ENCODE measurements around the gene TXNL4B. TPM values are rescaled to one million over a fixed set of nuclear protein-coding genes. Genes with fewer than 3 reads are reported as not detected.

Gene TXNL4B
- total and polyA plus RNA-seq, 2 donors (not counting 1 experiment from before 2014, with no cell fraction given) = 9.9 to 16.1 TPM

GRCh38 chr16:72122308-72122707, 28.9 kb upstream of the TXNL4B start:
- Histone ChIP-seq H3K4me3 (ENCODE audit: control extremely low read depth in 1 of 5, extremely low read depth in 1 of 5, insufficient read depth in 1 of 5, low read depth in 2 of 5, low read length in 4 of 5) (no peak overlapping the region), H3K4me2 (replicated peaks; ENCODE audit: low read depth, low read length, poor library complexity, severe bottlenecking) (no peak overlapping the region), H3K27me3 (replicated peaks in 1 of 4; ENCODE audit: control extremely low read depth in 1 of 4, control insufficient read depth in 3 of 4, insufficient read depth in 4 of 4, low read length in 3 of 4) (no peaks in the 10 kb centered on the region), H3K27ac (ENCODE audit: low read length in 2 of 2) (no peak overlapping the region), H3K9ac (ENCODE audit: low read length) (no peak overlapping the region), H3K79me2 (ENCODE audit: control insufficient read depth, insufficient read depth, low read length) (no peaks in the 10 kb centered on the region), H4K20me1 (ENCODE audit: control insufficient read depth, insufficient read depth, low read length, poor library complexity, severe bottlenecking) (no peaks in the 10 kb centered on the region), H3K36me3 (replicated peaks in 1 of 2; ENCODE audit: control extremely low read depth in 1 of 2, control insufficient read depth in 1 of 2, extremely low read depth in 1 of 2, insufficient read depth in 2 of 2, low read length in 1 of 2) (no peaks in the 10 kb centered on the region), H3K9me3 (ENCODE audit: control extremely low read depth in 1 of 3, control insufficient read depth in 2 of 3, insufficient read depth in 1 of 3, low read length in 2 of 3) (no peaks in the 10 kb centered on the region), H2AFZ (ENCODE audit: insufficient read depth, low read depth, low read length, poor library complexity, severe bottlenecking) (no peak overlapping the region), H3K4me1 (ENCODE audit: control insufficient read depth in 2 of 2, insufficient read depth in 2 of 2, low read length in 2 of 2) (peaks cover 0 to 6% of the 10 kb centered on the region in 2 donors)
- H3K9me3 Mint-ChIP-seq (ENCODE audit: insufficient read depth) = no peaks in the 10 kb centered on the region
- CTCF ChIA-PET = interaction anchor here (0.9 to 4.7 kb wide), 2 partner anchors 13 to 344 kb away, joined by 4 to 47 read pairs; no protein-coding TSS in a partner anchor
- H3K27ac Mint-ChIP-seq = no peak overlapping the region
- WGBS (ENCODE audit: insufficient coverage) = no CpG with 5 or more reads among the region's 2 CpGs
- DNase-seq (no peak), ATAC-seq (ENCODE audit: low read depth) (no peak)
- intact Hi-C loops (cut with micrococcal nuclease) = no loop called here
- TF ChIP-seq, protein P1, sequence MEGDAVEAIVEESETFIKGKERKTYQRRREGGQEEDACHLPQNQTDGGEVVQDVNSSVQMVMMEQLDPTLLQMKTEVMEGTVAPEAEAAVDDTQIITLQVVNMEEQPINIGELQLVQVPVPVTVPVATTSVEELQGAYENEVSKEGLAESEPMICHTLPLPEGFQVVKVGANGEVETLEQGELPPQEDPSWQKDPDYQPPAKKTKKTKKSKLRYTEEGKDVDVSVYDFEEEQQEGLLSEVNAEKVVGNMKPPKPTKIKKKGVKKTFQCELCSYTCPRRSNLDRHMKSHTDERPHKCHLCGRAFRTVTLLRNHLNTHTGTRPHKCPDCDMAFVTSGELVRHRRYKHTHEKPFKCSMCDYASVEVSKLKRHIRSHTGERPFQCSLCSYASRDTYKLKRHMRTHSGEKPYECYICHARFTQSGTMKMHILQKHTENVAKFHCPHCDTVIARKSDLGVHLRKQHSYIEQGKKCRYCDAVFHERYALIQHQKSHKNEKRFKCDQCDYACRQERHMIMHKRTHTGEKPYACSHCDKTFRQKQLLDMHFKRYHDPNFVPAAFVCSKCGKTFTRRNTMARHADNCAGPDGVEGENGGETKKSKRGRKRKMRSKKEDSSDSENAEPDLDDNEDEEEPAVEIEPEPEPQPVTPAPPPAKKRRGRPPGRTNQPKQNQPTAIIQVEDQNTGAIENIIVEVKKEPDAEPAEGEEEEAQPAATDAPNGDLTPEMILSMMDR (IDR thresholded peaks at IDR 0.05) = no peak
- no peak for TF ChIP-seq EZH2 (IDR thresholded peaks at IDR 0.05; ENCODE audit: borderline replicate concordance, insufficient read depth, low read depth, low read length, poor library complexity, severe bottlenecking)
- H3K4me1 Mint-ChIP-seq = no peaks in the 10 kb centered on the region
- POLR2A ChIA-PET = no interaction called here
- H3K27me3 Mint-ChIP-seq = no peaks in the 10 kb centered on the region
- H3K4me3 Mint-ChIP-seq = no peak overlapping the region

- CTCF ChIA-PET = no interaction called here
- 95% methylated on average over 5 of the region's 5 CpGs for WGBS (ENCODE audit: insufficient coverage)
Observed at GRCh38 chr16:72120026-72120425, 26.6 kb upstream of the TXNL4B start.

More at GRCh38 chr16:72120026-72120425, 26.6 kb upstream of the TXNL4B start:
- TF ChIP-seq EZH2 (IDR thresholded peaks at IDR 0.05; ENCODE audit: borderline replicate concordance, insufficient read depth, low read depth, low read length, poor library complexity, severe bottlenecking) = no peak
- TF ChIP-seq, protein P1 (IDR thresholded peaks at IDR 0.05) = no peak
- Histone ChIP-seq H3K79me2 (ENCODE audit: control insufficient read depth, insufficient read depth, low read length) (no peaks in the 10 kb centered on the region), H3K9ac (ENCODE audit: low read length) (no peak overlapping the region), H3K27me3 (replicated peaks in 1 of 4; ENCODE audit: control extremely low read depth in 1 of 4, control insufficient read depth in 3 of 4, insufficient read depth in 4 of 4, low read length in 3 of 4) (no peaks in the 10 kb centered on the region), H3K4me1 (ENCODE audit: control insufficient read depth in 2 of 2, insufficient read depth in 2 of 2, low read length in 2 of 2) (peaks cover 0 to 4% of the 10 kb centered on the region in 2 donors), H4K20me1 (ENCODE audit: control insufficient read depth, insufficient read depth, low read length, poor library complexity, severe bottlenecking) (no peaks in the 10 kb centered on the region), H3K4me3 (ENCODE audit: control extremely low read depth in 1 of 5, extremely low read depth in 1 of 5, insufficient read depth in 1 of 5, low read depth in 2 of 5, low read length in 4 of 5) (no peak overlapping the region), H3K27ac (ENCODE audit: low read length in 2 of 2) (no peak overlapping the region), H2AFZ (ENCODE audit: insufficient read depth, low read depth, low read length, poor library complexity, severe bottlenecking) (no peak overlapping the region), H3K9me3 (ENCODE audit: control extremely low read depth in 1 of 3, control insufficient read depth in 2 of 3, insufficient read depth in 1 of 3, low read length in 2 of 3) (no peaks in the 10 kb centered on the region), H3K36me3 (replicated peaks in 1 of 2; ENCODE audit: control extremely low read depth in 1 of 2, control insufficient read depth in 1 of 2, extremely low read depth in 1 of 2, insufficient read depth in 2 of 2, low read length in 1 of 2) (no peaks in the 10 kb centered on the region), H3K4me2 (replicated peaks; ENCODE audit: low read depth, low read length, poor library complexity, severe bottlenecking) (no peak overlapping the region)
- Mint-ChIP-seq H3K27me3 (no peaks in the 10 kb centered on the region), H3K9me3 (ENCODE audit: insufficient read depth) (peaks cover 2% of the 10 kb centered on the region), H3K4me1 (no peaks in the 10 kb centered on the region), H3K27ac (no peak overlapping the region), H3K4me3 (no peak overlapping the region)
- POLR2A ChIA-PET = no interaction called here
- ATAC-seq (ENCODE audit: low read depth) (no peak), DNase-seq (no peak)
- intact Hi-C loops (cut with micrococcal nuclease) = no loop called here
